Stimulated activated CD8-positive, alpha-beta memory T cell treated with anti-CD3 and anti-CD28 coated beads, Interleukin-2, amount 100 ng/mL, for 48 hours (primary cell): ENCODE measurements around the gene GFPT2.

ENCODE experiments used
- DNase-seq, 2 donors: peaks; one replicate each; pipeline ENCODE4 v3.0.0-alpha.2; 2020; ENCODE audit warnings: low read depth in 2 of 2

GFPT2 gene

DNA sequence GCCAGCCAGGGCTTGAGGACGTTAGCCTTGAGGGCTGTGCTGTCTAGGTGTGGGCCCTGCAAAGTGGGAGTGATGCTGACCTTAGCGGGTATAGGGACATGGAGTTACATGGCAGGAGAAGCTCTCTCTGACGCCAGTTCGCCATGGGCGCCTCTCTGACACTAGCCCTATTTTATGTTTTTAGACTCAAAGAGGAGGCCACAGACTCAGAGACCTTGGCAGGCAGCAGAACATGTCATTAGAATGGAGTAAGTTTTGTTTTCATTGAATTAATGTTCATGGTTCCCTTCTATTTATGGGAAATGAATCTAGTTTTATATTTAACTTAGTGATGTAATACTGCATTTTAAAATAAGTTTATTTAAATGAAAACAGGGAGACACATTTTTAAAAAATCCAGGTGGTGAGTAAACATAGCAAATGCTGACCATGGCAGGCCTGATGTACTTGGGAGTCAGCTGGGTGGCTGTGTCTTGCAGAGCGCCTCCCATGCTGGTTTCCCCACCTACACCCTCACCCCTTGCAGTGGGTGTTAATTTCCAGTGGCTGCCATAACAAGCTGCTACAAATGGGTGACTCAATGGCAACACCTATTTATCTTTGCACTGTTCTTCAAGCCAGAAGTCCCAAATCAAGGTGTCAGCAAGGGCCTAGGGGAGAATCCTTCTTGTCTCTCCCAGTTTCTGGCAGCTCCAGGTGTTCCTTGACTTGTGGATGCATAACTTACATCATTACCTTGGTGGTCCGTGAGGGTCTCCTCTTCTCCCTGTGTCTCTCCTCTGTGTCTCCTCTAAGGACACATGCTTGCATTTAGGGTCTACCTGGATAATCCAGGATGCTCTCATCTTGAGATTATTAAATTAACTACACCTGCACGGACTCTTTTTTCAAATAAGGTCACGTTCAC, 25.6 kb upstream of the GFPT2 start:
- no peak for DNase-seq

DNA sequence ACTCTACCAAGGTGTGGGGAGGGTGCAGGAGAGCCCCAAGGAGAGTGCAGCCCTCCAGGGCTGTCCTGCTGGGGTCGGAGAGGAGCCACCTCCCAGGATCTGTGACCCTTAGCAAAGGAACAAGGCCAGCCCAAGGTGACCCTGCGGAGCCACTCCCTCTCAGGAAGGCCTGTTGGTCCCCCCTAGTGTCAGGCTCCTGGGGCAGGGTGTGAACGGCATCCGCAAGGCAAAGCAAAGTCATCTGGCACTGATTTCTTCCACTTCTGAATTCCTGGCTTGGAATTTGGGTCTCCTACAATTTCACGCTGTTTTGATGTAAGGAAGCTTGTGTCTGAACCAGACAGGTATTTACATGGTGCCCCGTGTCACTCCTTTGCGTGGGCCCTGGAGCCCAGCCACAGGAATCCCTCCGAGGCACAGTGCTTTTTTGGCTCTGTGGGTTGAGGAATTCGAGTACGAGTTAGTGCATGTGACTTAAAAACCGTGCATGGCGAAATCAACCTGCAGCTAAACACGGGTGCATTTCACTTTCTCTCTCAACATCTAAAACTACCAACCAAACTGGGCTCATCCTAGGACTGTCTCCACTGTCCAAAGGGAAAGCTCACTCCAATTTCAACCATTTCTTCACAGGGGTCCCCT, 24.5 kb upstream of the GFPT2 start:
- DNase-seq = no peak

DNA sequence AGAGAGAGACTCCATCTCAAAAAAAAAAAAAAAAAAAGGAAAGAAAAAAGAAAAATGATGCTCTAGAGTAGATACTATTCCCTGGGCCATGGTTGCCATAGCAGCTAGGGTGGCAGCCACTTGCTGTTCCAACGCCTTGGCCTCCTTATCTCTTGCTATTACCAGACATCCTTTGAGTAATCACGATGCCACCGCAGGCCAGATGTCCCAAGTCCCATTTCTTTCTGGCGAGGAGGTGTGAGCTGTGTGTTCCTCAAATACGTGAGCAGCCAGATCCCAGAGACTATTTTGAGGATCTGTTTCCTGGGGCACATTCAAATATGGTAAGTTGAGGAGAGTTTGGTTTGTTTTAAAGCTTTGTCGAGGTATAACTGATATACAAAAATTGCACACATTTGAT, 23.4 kb upstream of the GFPT2 start:
- no peak for DNase-seq

DNA sequence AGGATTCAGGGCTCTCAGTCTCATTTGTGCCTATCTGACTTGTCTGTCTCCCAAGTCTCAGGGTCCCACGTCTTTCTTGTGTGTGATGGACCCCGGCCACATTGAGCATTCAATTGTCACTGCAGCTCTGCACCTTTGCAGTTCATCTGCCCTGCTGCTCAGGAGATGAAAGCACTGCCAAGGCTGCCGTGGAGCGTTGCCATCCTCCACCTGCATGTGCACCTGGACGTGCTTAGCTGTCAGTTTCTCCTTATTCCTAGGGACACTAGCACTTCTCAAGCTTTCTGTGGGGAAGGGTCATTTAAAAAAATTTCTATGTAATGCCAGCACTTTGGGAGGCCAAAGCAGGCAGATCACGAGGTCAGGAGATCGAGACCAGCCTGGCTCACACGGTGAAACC, 22.8 kb upstream of the GFPT2 start:
- DNase-seq = no peak

- no peak for DNase-seq
Measured at GRCh38 chr5:180375291-180375690, 22.2 kb upstream of the GFPT2 start.

- DNase-seq = no peak
Measured at GRCh38 chr5:180373870-180374269, 20.7 kb upstream of the GFPT2 start.

DNA sequence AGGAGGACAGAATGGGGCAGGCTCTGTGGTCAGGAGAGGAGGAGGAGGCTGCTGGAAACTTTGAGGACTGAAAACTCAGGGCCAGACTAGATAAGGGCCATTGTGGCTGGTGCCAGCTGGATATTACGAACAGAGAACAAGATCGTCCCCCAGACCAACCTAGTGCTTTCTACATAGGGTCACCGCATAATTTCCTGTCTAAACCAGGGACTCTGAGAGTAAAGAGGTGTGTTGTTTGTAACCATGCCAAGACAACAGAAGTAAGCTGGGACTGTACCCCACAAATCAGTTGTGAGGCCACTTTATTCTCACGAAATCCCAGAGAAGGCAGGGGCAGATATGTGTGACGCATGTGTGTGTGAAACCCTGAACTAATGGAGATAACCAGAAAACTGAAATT, 20.3 kb upstream of the GFPT2 start:
- DNase-seq = no peak

DNA sequence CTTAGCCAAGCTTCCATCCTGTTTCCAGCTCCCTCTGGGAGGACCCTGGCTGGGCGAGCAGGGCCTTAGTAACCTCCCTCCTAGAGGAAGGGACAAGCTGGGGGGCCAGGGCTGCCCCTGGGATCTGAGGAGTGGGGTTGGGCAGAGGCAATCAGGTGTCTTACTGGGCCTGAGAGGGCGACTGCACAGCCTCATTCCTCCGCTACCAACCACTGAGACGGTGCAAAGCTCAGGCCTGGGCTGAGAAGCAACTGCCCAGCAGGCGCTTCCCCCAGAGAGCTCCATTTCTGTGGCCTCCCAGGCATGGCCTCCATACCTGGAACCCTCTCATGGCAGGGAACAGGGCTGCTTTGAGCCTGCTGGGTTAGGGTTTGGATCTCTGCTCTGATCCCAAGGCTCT, 18.8 kb upstream of the GFPT2 start:
- DNase-seq = no peak

GRCh38 chr5:180370861-180371641, 17.9 kb upstream of the GFPT2 start:
- DNase-seq = no peak

GRCh38 chr5:180367991-180368390, 14.9 kb upstream of the GFPT2 start:
- DNase-seq = no peak

DNA sequence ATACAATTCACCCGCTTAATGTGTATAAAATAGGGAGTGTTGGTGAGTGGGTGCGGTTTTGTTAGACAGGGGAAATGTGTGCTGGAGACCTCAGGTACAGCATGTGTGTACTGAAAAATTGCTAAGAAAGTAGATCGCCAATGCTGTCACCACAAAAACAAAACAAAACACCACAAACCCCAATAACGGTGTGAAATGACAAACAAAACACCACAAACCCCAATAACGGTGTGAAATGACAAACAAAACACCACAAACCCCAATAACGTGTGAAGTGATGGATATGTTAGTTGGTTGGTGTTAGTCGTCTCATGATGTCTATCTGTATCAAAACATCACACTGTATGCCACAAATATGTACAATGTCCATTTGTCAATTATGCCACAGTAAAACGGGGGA, 14.2 kb upstream of the GFPT2 start:
- DNase-seq = no peak

- no peak for DNase-seq
Measured at GRCh38 chr5:180366326-180366725, 13.2 kb upstream of the GFPT2 start.

- DNase-seq = no peak
Measured at GRCh38 chr5:180365829-180366228, 12.7 kb upstream of the GFPT2 start.

DNA sequence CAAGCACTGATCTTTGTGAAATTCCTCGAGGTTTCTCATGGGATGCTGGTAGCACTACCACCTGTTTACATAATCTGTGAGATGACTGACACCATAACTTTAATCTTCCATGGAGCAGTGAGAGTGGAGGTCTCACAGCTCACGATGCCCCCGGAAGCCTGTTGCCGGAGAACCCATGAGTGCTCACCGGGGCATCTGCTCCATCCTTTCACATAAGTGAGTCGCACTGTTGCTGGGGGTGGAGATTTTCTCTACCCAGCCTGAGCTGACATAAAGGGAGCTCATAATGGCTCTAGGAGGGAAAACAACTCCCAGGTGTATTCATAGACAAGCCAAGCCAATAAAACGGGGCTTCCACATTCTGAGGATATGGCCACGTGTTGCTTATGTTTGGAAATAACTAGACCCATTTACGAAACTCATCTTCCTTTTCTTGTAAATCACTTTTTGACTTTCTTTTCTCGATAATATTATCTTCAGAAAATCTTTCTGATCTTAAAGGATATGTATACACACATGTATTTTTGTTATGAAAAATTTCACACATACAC, 11.2 kb upstream of the GFPT2 start:
- DNase-seq = no peak

GRCh38 chr5:180360078-180360957, 7.2 kb upstream of the GFPT2 start:
- no peak for DNase-seq

GRCh38 chr5:180358694-180359093, 5.6 kb upstream of the GFPT2 start:
- DNase-seq = no peak

DNA sequence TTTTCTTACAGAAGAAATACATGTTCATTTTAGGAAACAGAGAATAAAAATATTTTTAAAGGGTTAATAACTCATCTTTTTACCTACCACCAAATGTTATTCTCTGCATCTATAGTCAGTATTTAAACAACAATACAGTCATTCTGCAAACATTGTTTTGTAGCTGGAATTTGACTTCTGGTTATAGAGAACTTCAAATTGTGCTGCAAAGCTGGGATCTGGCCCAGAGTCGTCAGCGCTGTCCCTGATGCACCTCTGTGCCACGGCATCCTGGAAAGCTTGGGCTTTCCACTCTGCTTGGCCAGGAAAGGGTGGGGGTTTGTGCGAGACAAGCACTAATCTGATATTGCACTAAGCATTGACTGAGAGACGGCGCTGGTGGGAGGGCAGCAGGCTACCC, 5.0 kb upstream of the GFPT2 start:
- no peak for DNase-seq

GRCh38 chr5:180354966-180355365, 1.8 kb upstream of the GFPT2 start:
- no peak for DNase-seq

GRCh38 chr5:180353980-180354452, 880 bp upstream of the GFPT2 start:
- DNase-seq = no peak

- DNase-seq = no peak
Measured at GRCh38 chr5:180352116-180353047, 754 bp downstream of the GFPT2 start.
